DMS 273 (cell line): ENCODE data around the gene GIMAP6.
"Not testable (repeated sequence)": the region's sequence is repeated elsewhere in the genome, so short reads cannot be mapped to it uniquely, and the experiment has no call there.

Source experiments
- DNase-seq: peaks from one replicate; lab custom pipeline; 2025; ENCODE audit not compliant: unreplicated experiment; lab: John Stamatoyannopoulos, UW

Gene GIMAP6

GRCh38 chr7:150631866-150632864 lies at the start of gene GIMAP6:
Gene GIMAP6, minus strand, starts transcription at chr7:150632385. Its CDS starts 2,243 bp downstream, at chr7:150630142.
- no peak for DNase-seq

GRCh38 chr7:150680364-150680763 lies 48.2 kb upstream of the GIMAP6 start:
- DNase-seq: not testable (repeated sequence)

GRCh38 chr7:150678601-150679000 lies 46.4 kb upstream of the GIMAP6 start:
- DNase-seq: not testable (repeated sequence)

GRCh38 chr7:150676854-150677253 lies 44.7 kb upstream of the GIMAP6 start:
- not testable (repeated sequence) for DNase-seq

- DNase-seq: not testable (repeated sequence)
Measured at GRCh38 chr7:150676276-150676675, 44.1 kb upstream of the GIMAP6 start.

GRCh38 chr7:150675714-150676113 lies 43.5 kb upstream of the GIMAP6 start:
- no peak for DNase-seq

- DNase-seq: not testable (repeated sequence)
Measured at GRCh38 chr7:150671798-150672585, 39.8 kb upstream of the GIMAP6 start.

- no peak for DNase-seq
Measured at GRCh38 chr7:150668977-150669376, 36.8 kb upstream of the GIMAP6 start.

- DNase-seq: no peak
Measured at GRCh38 chr7:150668472-150668911, 36.3 kb upstream of the GIMAP6 start.

- no peak for DNase-seq
Measured at GRCh38 chr7:150666412-150666811, 34.2 kb upstream of the GIMAP6 start.

- DNase-seq: no peak
Measured at GRCh38 chr7:150665896-150666295, 33.7 kb upstream of the GIMAP6 start.

GRCh38 chr7:150665089-150665748 lies 33.0 kb upstream of the GIMAP6 start:
- no peak for DNase-seq

GRCh38 chr7:150663802-150664494 lies 31.8 kb upstream of the GIMAP6 start:
- no peak for DNase-seq

GRCh38 chr7:150662821-150663220 lies 30.6 kb upstream of the GIMAP6 start:
- not testable (repeated sequence) for DNase-seq

- no peak for DNase-seq
Measured at GRCh38 chr7:150660939-150661613, 28.9 kb upstream of the GIMAP6 start.

GRCh38 chr7:150657526-150657925 lies 25.3 kb upstream of the GIMAP6 start:
- no peak for DNase-seq

GRCh38 chr7:150656047-150656446 lies 23.9 kb upstream of the GIMAP6 start:
- DNase-seq: no peak

- DNase-seq: no peak
Measured at GRCh38 chr7:150654692-150655091, 22.5 kb upstream of the GIMAP6 start.

- no peak for DNase-seq
Measured at GRCh38 chr7:150649080-150649385, 16.8 kb upstream of the GIMAP6 start.
